Esophagus (tissue), 2 donors: ENCODE measurements around the gene GMPR2. TPM values are rescaled to one million over a fixed set of nuclear protein-coding genes. Genes with fewer than 3 reads are reported as not detected.
A peak's percentile ranks its signal among the peaks of the same experiment; 100 is the strongest.

Source experiments
- H3K27ac ChIP-seq, 2 donors: one replicate each; pipeline ENCODE4 v1.5.1; 2013; ENCODE audit warnings: low read depth in 2 of 2, mild to moderate bottlenecking in 2 of 2, inconsistent platforms in 1 of 2, low read length in 1 of 2, moderate library complexity in 1 of 2
- H3K27me3 ChIP-seq, 2 donors: one replicate each; pipeline ENCODE4 v1.6.1; 2013; ENCODE audit warnings: low read length in 2 of 2, control low read depth in 1 of 2, mild to moderate bottlenecking in 1 of 2; ENCODE audit not compliant: insufficient read depth in 2 of 2, control insufficient read depth in 1 of 2
- H3K36me3 ChIP-seq, 2 donors: one replicate each; pipeline ENCODE4 v1.6.1; 2013; ENCODE audit warnings: low read length in 1 of 2; ENCODE audit not compliant: control insufficient read depth in 2 of 2, insufficient read depth in 2 of 2
- H3K4me1 ChIP-seq, 2 donors: one replicate each; pipeline ENCODE4 v1.6.1; 2013; ENCODE audit warnings: low read length in 1 of 2; ENCODE audit not compliant: control insufficient read depth in 2 of 2, insufficient read depth in 2 of 2
- H3K4me3 ChIP-seq, 2 donors: one replicate each; pipeline ENCODE4 v1.5.1; 2013; ENCODE audit warnings: low read length in 2 of 2, mild to moderate bottlenecking in 2 of 2, low read depth in 1 of 2, moderate library complexity in 1 of 2
- H3K9me3 ChIP-seq, 2 donors: one replicate each; pipeline ENCODE4 v1.6.1; 2013; ENCODE audit warnings: mild to moderate bottlenecking in 2 of 2, low read depth in 1 of 2, low read length in 1 of 2, moderate library complexity in 1 of 2; ENCODE audit not compliant: control insufficient read depth in 2 of 2, insufficient read depth in 1 of 2
- WGBS, 2 donors: extraction: QIAGEN DNeasy Blood & Tissue Kit; methylation state at CpG; one replicate each; pipeline ENCODE4 v1.1.7; 2013; 5-methylcytosine and 5-hydroxymethylcytosine counted together
- polyA plus RNA-seq, 2 donors: library from polyadenylated mRNA; stranded (reverse); fragments of 200-250 nt; gene quantifications; one replicate each; pipeline ENCODE4 v1.2.3, GENCODE V29; 2013
- donor health status: healthy with polysubstance abuse.
- donor health status: Bipolar disorder and iron deficiency.

The GMPR2 gene
- polyA plus RNA-seq, 2 donors = 24.5 to 35.0 TPM

DNA sequence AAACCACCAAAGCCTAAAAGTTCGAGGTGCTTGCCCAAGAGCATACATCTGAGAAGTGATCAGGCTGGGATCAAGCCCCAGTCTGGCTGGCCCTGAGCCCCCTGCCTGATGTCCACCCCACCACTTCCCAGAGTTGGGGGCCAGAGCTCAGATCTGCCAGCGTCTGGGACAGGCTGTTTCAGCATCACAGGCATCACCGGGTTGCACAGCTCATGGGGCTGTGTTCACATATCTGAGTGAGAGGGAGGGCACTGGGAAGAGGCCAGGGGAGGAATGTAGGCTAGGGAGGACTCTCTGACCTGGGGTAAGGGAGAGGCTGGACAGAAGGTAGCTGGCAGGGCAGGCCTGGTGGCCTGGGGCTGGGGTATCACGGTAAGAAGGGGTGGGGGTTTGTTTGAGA, 24.2 kb downstream of the GMPR2 start:
- 81 to 85% methylated on average over 4 of the region's 4 CpGs for WGBS, 2 donors
- Histone ChIP-seq H3K27me3 (no peaks in the 10 kb centered on the region), H3K27ac (peak overlapping the region in 1 of 2 donors; percentile 34), H3K9me3 (no peaks in the 10 kb centered on the region), H3K4me1 (peaks cover 2 to 22% of the 10 kb centered on the region in 2 donors), H3K36me3 (peaks cover 3 to 66% of the 10 kb centered on the region in 2 donors), H3K4me3 (peak overlapping the region in 1 of 2 donors; percentile 2)

DNA sequence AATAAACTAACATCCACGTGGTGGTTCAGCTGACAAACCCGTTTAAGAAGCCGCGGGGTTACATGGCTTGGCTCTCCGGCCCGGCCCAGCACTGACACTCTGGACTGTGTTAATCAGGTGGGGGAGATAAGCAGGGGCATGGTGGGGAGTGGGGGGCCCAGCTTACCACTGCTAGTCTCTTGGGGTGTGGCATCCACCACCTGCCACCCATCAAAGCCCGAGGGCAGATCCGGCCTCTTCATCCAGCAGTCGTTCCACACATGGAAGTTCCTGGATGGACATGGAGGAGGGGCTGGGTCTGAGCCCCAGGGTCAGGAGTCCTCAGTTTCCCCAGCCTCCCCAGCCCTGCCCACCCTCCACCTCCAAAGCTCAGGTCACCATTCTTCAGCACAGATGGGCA, 25.4 kb downstream of the GMPR2 start:
- Histone ChIP-seq H3K27ac (peak overlapping the region in 1 of 2 donors; percentile 94), H3K9me3 (no peaks in the 10 kb centered on the region), H3K4me3 (peak overlapping the region; percentile 53 to 62), H3K27me3 (no peaks in the 10 kb centered on the region), H3K4me1 (peaks cover 2 to 20% of the 10 kb centered on the region in 2 donors), H3K36me3 (peaks cover 3 to 57% of the 10 kb centered on the region in 2 donors)
- 87% methylated on average over 9 of the region's 9 CpGs for WGBS, 2 donors

- H3K27ac ChIP-seq = peak overlapping the region; percentile 72 to 94
- H3K9me3 ChIP-seq = no peaks in the 10 kb centered on the region
- H3K4me3 ChIP-seq = peak overlapping the region; percentile 53 to 62
- 78 to 79% methylated on average over 18 of the region's 18 CpGs for WGBS, 2 donors
- H3K4me1 ChIP-seq = peaks cover 2 to 24% of the 10 kb centered on the region in 2 donors
- no peaks in the 10 kb centered on the region for H3K27me3 ChIP-seq
- H3K36me3 ChIP-seq = peaks cover 3 to 56% of the 10 kb centered on the region in 2 donors
These were observed 26.0 kb downstream of the GMPR2 start for GRCh38 chr14:24258548-24259265.

GRCh38 chr14:24259282-24260025, 26.7 kb downstream of the GMPR2 start:
- no peaks in the 10 kb centered on the region for H3K27me3 ChIP-seq
- WGBS, 2 donors = 65 to 70% methylated on average over 15 to 16 of the region's 16 CpGs
- peaks cover 2 to 24% of the 10 kb centered on the region in 2 donors for H3K4me1 ChIP-seq
- peak overlapping the region; percentile 53 to 62 for H3K4me3 ChIP-seq
- peak overlapping the region; percentile 94 to 95 for H3K27ac ChIP-seq
- H3K9me3 ChIP-seq = no peaks in the 10 kb centered on the region
- peaks cover 3 to 51% of the 10 kb centered on the region in 2 donors for H3K36me3 ChIP-seq

- no peaks in the 10 kb centered on the region for H3K9me3 ChIP-seq
- H3K4me1 ChIP-seq = peaks cover 2 to 26% of the 10 kb centered on the region in 2 donors
- H3K4me3 ChIP-seq = peak overlapping the region; percentile 53 to 62
- 77 to 82% methylated on average over 16 of the region's 16 CpGs for WGBS, 2 donors
- H3K27me3 ChIP-seq = no peaks in the 10 kb centered on the region
- peak overlapping the region; percentile 94 to 95 for H3K27ac ChIP-seq
- H3K36me3 ChIP-seq = peaks cover 0 to 43% of the 10 kb centered on the region in 2 donors
These were observed 27.5 kb downstream of the GMPR2 start for GRCh38 chr14:24260026-24260779.

DNA sequence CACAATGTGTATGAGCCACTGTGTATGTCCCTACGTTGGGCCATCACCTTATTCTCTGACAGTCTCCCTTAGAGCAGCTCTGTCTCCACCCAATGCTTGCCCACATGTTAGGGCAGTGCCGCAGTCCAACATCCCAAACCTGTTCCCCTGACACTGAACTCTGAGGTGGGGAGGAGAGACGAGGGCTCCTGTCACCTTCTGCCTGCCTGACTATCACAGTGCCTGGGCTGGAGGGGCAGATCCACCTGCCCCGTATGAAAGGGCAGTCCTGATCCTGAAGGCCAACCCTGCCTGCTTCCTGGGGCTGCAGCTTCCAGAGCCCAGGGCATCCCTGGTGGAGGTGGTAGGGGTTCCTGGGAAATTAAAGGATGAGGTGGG, 28.0 kb downstream of the GMPR2 start:
- H3K4me1 ChIP-seq = peaks cover 2 to 30% of the 10 kb centered on the region in 2 donors
- WGBS, 2 donors = 57 to 73% methylated on average over 4 of the region's 4 CpGs
- H3K27me3 ChIP-seq = no peaks in the 10 kb centered on the region
- peaks cover 0 to 42% of the 10 kb centered on the region in 2 donors for H3K36me3 ChIP-seq
- peak overlapping the region; percentile 53 to 62 for H3K4me3 ChIP-seq
- H3K27ac ChIP-seq = peak overlapping the region; percentile 94 to 95
- no peaks in the 10 kb centered on the region for H3K9me3 ChIP-seq

DNA sequence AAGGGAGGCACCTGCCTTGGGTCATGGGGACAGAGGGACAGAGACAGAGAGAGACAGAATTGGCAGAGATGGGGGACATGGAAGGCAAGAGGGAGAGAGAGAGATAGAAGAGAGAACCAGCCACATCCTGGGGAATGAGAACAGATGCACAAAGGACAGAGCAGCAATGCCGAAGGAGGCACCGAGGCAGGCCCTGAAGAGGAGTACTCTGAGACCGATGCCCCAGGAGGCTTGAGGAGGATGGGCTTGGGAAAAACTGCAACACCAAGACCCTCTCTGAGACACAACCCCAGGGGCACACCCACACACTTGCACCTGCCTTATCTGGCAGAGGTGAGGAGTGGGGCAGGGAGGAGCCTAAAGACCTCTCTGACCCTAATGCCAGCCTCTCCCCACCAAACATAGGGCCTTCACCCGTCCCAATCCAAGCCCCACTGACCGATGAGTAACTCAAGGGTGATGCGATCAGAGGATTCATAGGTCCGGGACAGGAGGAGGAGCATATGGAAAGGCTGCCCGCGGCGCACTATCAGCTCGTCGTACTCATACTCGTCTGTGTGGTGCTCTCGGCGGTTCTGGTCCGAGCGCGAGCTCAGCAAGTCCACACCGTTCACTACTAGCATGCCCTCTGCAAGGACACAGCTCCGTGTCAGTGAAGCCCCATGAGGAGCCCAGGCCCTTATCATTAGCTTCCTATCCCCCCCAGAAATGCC, 28.7 kb downstream of the GMPR2 start:
- H3K4me1 ChIP-seq = peaks cover 2 to 34% of the 10 kb centered on the region in 2 donors
- no peaks in the 10 kb centered on the region for H3K27me3 ChIP-seq
- H3K9me3 ChIP-seq = no peaks in the 10 kb centered on the region
- peak overlapping the region; percentile 94 to 95 for H3K27ac ChIP-seq
- H3K4me3 ChIP-seq = peak overlapping the region; percentile 53 to 62
- 86 to 90% methylated on average over 20 of the region's 20 CpGs for WGBS, 2 donors
- peaks cover 4 to 41% of the 10 kb centered on the region in 2 donors for H3K36me3 ChIP-seq

- H3K4me3 ChIP-seq = peak overlapping the region; percentile 53 to 62
- peaks cover 2 to 34% of the 10 kb centered on the region in 2 donors for H3K4me1 ChIP-seq
- H3K36me3 ChIP-seq = peaks cover 8 to 43% of the 10 kb centered on the region in 2 donors
These were observed 29.2 kb downstream of the GMPR2 start for GRCh38 chr14:24261969-24262327.

More at GRCh38 chr14:24261969-24262327, 29.2 kb downstream of the GMPR2 start:
- Histone ChIP-seq H3K27ac (peak overlapping the region; percentile 94 to 95), H3K27me3 (no peaks in the 10 kb centered on the region), H3K9me3 (no peaks in the 10 kb centered on the region)
- WGBS, 2 donors = 87 to 93% methylated on average over 19 of the region's 19 CpGs
